ENCODE data around the gene C15orf62.

Gene C15orf62

GRCh38 chr15:40782609-40783227 lies 12.9 kb downstream of the C15orf62 start:
- TF ChIP-seq CTCF (IDR thresholded peaks at IDR 0.05; ENCODE audit: borderline replicate concordance, insufficient read depth, low read depth, low read length): peak; percentile 95
- no peak overlapping the region for H3K4me3 ChIP-seq (ENCODE audit: low read depth, low read length)

- H3K4me3 ChIP-seq (ENCODE audit: low read depth, low read length): no peak overlapping the region
- TF ChIP-seq CTCF (IDR thresholded peaks at IDR 0.05; ENCODE audit: borderline replicate concordance, insufficient read depth, low read depth, low read length): no peak
Measured at GRCh38 chr15:40785164-40785563, 15.4 kb downstream of the C15orf62 start.

- H3K4me3 ChIP-seq (ENCODE audit: low read depth, low read length): no peak overlapping the region
- no peak for TF ChIP-seq CTCF (IDR thresholded peaks at IDR 0.05; ENCODE audit: borderline replicate concordance, insufficient read depth, low read depth, low read length)
Measured at GRCh38 chr15:40785814-40786213, 16.0 kb downstream of the C15orf62 start.

GRCh38 chr15:40787344-40787841 lies 17.6 kb downstream of the C15orf62 start:
- no peak overlapping the region for H3K4me3 ChIP-seq (ENCODE audit: low read depth, low read length)
- TF ChIP-seq CTCF (IDR thresholded peaks at IDR 0.05; ENCODE audit: borderline replicate concordance, insufficient read depth, low read depth, low read length): no peak

- H3K4me3 ChIP-seq (ENCODE audit: low read depth, low read length): no peak overlapping the region
- TF ChIP-seq CTCF (IDR thresholded peaks at IDR 0.05; ENCODE audit: borderline replicate concordance, insufficient read depth, low read depth, low read length): no peak
Measured at GRCh38 chr15:40787991-40788390, 18.2 kb downstream of the C15orf62 start.

- no peak overlapping the region for H3K4me3 ChIP-seq (ENCODE audit: low read depth, low read length)
- no peak for TF ChIP-seq CTCF (IDR thresholded peaks at IDR 0.05; ENCODE audit: borderline replicate concordance, insufficient read depth, low read depth, low read length)
Measured at GRCh38 chr15:40789119-40789518, 19.3 kb downstream of the C15orf62 start.

- no peak for TF ChIP-seq CTCF (IDR thresholded peaks at IDR 0.05; ENCODE audit: borderline replicate concordance, insufficient read depth, low read depth, low read length)
- no peak overlapping the region for H3K4me3 ChIP-seq (ENCODE audit: low read depth, low read length)
Measured at GRCh38 chr15:40789999-40790398, 20.2 kb downstream of the C15orf62 start.

Measured in GM12875 (cell line).